Measurements from ENCODE around the gene CRACDL. TPM values are rescaled to one million over a fixed set of nuclear protein-coding genes. Genes with fewer than 3 reads are reported as not detected.

The CRACDL gene
- polyA plus RNA-seq, 1 of the 3 experiments (the other 2 are of a cell fraction) = not detected

DNA sequence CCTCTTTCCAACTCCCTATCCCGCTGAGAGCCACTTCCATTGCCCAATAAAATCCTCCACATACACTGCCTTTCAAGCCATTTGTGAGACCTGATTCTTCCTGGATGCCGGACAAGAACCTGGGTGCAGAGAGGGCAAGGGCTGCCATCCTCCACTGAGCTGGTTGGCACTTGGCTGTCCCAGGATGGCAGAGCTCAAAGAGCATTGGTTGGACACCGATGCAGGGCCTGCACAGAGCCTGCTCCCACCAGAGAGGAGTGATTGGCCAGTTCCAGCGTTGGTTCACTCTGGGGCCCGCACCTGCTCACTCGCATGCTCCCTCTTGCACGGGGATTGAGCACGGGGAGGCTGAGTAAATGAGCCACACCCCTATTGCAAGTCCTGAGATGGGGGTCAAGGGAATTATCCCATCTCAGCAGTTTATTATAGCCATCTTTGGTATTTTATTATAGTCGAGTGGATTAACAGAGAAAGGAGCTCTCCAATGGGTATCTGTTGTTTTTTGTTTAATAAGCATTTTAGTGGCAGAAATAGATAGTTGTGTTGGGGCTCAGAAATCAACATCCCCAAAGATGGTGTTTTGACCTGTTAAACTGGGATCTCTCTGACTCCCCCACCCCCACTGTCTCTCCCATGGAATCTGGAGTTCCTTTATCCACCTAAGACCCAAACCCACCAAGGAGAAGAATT lies 185.3 kb downstream of the CRACDL start:
- WGBS (ENCODE audit: low lambda C conversion rate) = 49% methylated on average over 4 of the region's 9 CpGs
- no peaks in the 10 kb centered on the region for H3K79me2 ChIP-seq (ENCODE audit: insufficient read depth)
- ChIA-PET POLR2A (no interaction called here), CTCF (interaction anchor here (0.7 kb wide), 1 partner anchor 20 kb away, joined by 3 read pairs; the partner anchor contains the start of gene MGAT4A)
- H3K4me1 ChIP-seq (ENCODE audit: control insufficient read depth in 1 of 2, insufficient read depth in 2 of 2, low read depth in 1 of 2, low read length in 1 of 2) = peaks cover 0 to 6% of the 10 kb centered on the region in 2 experiments; a peak in 1 of 4 replicates
- no peaks in the 10 kb centered on the region for H3K9me2 ChIP-seq
- no peak overlapping the region for H3K4me3 ChIP-seq (ENCODE audit: low read depth in 2 of 2, low read length in 1 of 2)
- no peaks in the 10 kb centered on the region for H3K36me3 ChIP-seq (replicated peaks in 1 of 2; ENCODE audit: control insufficient read depth in 1 of 2, insufficient read depth in 2 of 2, low read length in 1 of 2)
- H3K4me2 ChIP-seq = no peak overlapping the region
- TF ChIP-seq, protein P1, sequence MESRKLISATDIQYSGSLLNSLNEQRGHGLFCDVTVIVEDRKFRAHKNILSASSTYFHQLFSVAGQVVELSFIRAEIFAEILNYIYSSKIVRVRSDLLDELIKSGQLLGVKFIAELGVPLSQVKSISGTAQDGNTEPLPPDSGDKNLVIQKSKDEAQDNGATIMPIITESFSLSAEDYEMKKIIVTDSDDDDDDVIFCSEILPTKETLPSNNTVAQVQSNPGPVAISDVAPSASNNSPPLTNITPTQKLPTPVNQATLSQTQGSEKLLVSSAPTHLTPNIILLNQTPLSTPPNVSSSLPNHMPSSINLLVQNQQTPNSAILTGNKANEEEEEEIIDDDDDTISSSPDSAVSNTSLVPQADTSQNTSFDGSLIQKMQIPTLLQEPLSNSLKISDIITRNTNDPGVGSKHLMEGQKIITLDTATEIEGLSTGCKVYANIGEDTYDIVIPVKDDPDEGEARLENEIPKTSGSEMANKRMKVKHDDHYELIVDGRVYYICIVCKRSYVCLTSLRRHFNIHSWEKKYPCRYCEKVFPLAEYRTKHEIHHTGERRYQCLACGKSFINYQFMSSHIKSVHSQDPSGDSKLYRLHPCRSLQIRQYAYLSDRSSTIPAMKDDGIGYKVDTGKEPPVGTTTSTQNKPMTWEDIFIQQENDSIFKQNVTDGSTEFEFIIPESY (IDR thresholded peaks at IDR 0.05; ENCODE audit: borderline replicate concordance, low read depth) = no peak
- TF ChIP-seq, protein P2, sequence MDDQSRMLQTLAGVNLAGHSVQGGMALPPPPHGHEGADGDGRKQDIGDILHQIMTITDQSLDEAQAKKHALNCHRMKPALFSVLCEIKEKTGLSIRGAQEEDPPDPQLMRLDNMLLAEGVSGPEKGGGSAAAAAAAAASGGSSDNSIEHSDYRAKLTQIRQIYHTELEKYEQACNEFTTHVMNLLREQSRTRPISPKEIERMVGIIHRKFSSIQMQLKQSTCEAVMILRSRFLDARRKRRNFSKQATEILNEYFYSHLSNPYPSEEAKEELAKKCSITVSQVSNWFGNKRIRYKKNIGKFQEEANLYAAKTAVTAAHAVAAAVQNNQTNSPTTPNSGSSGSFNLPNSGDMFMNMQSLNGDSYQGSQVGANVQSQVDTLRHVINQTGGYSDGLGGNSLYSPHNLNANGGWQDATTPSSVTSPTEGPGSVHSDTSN (IDR thresholded peaks at IDR 0.05) = no peak
- TF ChIP-seq CHD2 (IDR thresholded peaks at IDR 0.05; ENCODE audit: low read length, partially characterized antibody) (no peak), JUND (IDR thresholded peaks at IDR 0.05) (no peak), RAD21 (IDR thresholded peaks at IDR 0.05; ENCODE audit: low read length) (no peak), ELF1 (IDR thresholded peaks at IDR 0.05) (no peak), YY1 (IDR thresholded peaks at IDR 0.05; ENCODE audit: low read depth) (no peak), NFIC (IDR thresholded peaks at IDR 0.05; ENCODE audit: borderline replicate concordance) (no peak), RCOR1 (IDR thresholded peaks at IDR 0.05; ENCODE audit: low read length) (no peak), NRF1 (IDR thresholded peaks at IDR 0.05; ENCODE audit: low read depth, low read length) (no peak), SIN3A (IDR thresholded peaks at IDR 0.05; ENCODE audit: borderline replicate concordance, low read depth, low read length) (no peak), TAF1 (IDR thresholded peaks at IDR 0.05; ENCODE audit: borderline replicate concordance, low read depth, low read length) (no peak), EZH2phosphoT487 (IDR thresholded peaks at IDR 0.05; ENCODE audit: borderline replicate concordance, low read depth) (no peak), FOSL2 (IDR thresholded peaks at IDR 0.05; ENCODE audit: borderline replicate concordance, low read depth) (no peak)
- TF ChIP-seq, protein P3, sequence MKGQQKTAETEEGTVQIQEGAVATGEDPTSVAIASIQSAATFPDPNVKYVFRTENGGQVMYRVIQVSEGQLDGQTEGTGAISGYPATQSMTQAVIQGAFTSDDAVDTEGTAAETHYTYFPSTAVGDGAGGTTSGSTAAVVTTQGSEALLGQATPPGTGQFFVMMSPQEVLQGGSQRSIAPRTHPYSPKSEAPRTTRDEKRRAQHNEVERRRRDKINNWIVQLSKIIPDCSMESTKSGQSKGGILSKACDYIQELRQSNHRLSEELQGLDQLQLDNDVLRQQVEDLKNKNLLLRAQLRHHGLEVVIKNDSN (IDR thresholded peaks at IDR 0.05; ENCODE audit: borderline replicate concordance, low read depth) = no peak
- TF ChIP-seq, protein P4, sequence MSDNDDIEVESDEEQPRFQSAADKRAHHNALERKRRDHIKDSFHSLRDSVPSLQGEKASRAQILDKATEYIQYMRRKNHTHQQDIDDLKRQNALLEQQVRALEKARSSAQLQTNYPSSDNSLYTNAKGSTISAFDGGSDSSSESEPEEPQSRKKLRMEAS (IDR thresholded peaks at IDR 0.05; ENCODE audit: low read depth) = no peak
- TF ChIP-seq, protein P5, sequence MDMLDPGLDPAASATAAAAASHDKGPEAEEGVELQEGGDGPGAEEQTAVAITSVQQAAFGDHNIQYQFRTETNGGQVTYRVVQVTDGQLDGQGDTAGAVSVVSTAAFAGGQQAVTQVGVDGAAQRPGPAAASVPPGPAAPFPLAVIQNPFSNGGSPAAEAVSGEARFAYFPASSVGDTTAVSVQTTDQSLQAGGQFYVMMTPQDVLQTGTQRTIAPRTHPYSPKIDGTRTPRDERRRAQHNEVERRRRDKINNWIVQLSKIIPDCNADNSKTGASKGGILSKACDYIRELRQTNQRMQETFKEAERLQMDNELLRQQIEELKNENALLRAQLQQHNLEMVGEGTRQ (IDR thresholded peaks at IDR 0.05; ENCODE audit: borderline replicate concordance, low read depth, low read length) = no peak
- TF ChIP-seq, protein P6, sequence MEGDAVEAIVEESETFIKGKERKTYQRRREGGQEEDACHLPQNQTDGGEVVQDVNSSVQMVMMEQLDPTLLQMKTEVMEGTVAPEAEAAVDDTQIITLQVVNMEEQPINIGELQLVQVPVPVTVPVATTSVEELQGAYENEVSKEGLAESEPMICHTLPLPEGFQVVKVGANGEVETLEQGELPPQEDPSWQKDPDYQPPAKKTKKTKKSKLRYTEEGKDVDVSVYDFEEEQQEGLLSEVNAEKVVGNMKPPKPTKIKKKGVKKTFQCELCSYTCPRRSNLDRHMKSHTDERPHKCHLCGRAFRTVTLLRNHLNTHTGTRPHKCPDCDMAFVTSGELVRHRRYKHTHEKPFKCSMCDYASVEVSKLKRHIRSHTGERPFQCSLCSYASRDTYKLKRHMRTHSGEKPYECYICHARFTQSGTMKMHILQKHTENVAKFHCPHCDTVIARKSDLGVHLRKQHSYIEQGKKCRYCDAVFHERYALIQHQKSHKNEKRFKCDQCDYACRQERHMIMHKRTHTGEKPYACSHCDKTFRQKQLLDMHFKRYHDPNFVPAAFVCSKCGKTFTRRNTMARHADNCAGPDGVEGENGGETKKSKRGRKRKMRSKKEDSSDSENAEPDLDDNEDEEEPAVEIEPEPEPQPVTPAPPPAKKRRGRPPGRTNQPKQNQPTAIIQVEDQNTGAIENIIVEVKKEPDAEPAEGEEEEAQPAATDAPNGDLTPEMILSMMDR (IDR thresholded peaks at IDR 0.05) = no peak
- TF ChIP-seq, protein P7, sequence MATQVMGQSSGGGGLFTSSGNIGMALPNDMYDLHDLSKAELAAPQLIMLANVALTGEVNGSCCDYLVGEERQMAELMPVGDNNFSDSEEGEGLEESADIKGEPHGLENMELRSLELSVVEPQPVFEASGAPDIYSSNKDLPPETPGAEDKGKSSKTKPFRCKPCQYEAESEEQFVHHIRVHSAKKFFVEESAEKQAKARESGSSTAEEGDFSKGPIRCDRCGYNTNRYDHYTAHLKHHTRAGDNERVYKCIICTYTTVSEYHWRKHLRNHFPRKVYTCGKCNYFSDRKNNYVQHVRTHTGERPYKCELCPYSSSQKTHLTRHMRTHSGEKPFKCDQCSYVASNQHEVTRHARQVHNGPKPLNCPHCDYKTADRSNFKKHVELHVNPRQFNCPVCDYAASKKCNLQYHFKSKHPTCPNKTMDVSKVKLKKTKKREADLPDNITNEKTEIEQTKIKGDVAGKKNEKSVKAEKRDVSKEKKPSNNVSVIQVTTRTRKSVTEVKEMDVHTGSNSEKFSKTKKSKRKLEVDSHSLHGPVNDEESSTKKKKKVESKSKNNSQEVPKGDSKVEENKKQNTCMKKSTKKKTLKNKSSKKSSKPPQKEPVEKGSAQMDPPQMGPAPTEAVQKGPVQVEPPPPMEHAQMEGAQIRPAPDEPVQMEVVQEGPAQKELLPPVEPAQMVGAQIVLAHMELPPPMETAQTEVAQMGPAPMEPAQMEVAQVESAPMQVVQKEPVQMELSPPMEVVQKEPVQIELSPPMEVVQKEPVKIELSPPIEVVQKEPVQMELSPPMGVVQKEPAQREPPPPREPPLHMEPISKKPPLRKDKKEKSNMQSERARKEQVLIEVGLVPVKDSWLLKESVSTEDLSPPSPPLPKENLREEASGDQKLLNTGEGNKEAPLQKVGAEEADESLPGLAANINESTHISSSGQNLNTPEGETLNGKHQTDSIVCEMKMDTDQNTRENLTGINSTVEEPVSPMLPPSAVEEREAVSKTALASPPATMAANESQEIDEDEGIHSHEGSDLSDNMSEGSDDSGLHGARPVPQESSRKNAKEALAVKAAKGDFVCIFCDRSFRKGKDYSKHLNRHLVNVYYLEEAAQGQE (IDR thresholded peaks at IDR 0.05; ENCODE audit: low read depth, low read length) = no peak
- no peaks in the 10 kb centered on the region for H3K27me3 ChIP-seq (ENCODE audit: insufficient read depth)
- H3F3A ChIP-seq (replicated peaks; ENCODE audit: insufficient read depth) = no peaks in the 10 kb centered on the region
- no peaks in the 10 kb centered on the region for H4K20me1 ChIP-seq (ENCODE audit: insufficient read depth)
- H2AFZ ChIP-seq (ENCODE audit: low read depth) = no peak overlapping the region
- DNase-seq = no peak
- H3K9ac ChIP-seq = no peak overlapping the region
- no peaks in the 10 kb centered on the region for H3K9me3 ChIP-seq
- H3K27ac ChIP-seq (ENCODE audit: low read depth in 2 of 2, low read length in 1 of 2) = no peak overlapping the region

Data from SK-N-SH (cell line).